ENCODE measurements around the gene FUT7.

Gene FUT7

GRCh38 chr9:137013571-137013940 lies 18.3 kb downstream of the FUT7 start:
- TF ChIP-seq ZNF514 (tag by site-specific recombination; IDR thresholded peaks at IDR 0.05) (no peak), ZNF518A (tag by site-specific recombination; conservative IDR thresholded peaks at IDR 0.05; ENCODE audit: low read depth) (no peak)
- Histone ChIP-seq H3K27ac (ENCODE audit: extremely low read depth, low read depth, low read length) (no peak overlapping the region), H3K9me3 (ENCODE audit: control insufficient read depth, insufficient read depth, low read depth, low read length) (no peaks in the 10 kb centered on the region), H3K36me3 (ENCODE audit: control insufficient read depth in 2 of 2, insufficient read depth in 1 of 2, low read length in 2 of 2) (peaks cover 0 to 58% of the 10 kb centered on the region in 2 experiments; a peak in 1 of 3 replicates), H3K4me3 (ENCODE audit: low read depth, low read length) (no peak overlapping the region), H3K4me1 (ENCODE audit: control insufficient read depth, insufficient read depth, low read length) (no peaks in the 10 kb centered on the region)
- ChIA-PET CTCF (no interaction called here), POLR2A (no interaction called here)

GRCh38 chr9:137012694-137013570 lies 19.0 kb downstream of the FUT7 start:
- ChIA-PET POLR2A (no interaction called here), CTCF (no interaction called here)
- Histone ChIP-seq H3K27ac (ENCODE audit: extremely low read depth, low read depth, low read length) (no peak overlapping the region), H3K9me3 (ENCODE audit: control insufficient read depth, insufficient read depth, low read depth, low read length) (no peaks in the 10 kb centered on the region), H3K36me3 (ENCODE audit: control insufficient read depth in 2 of 2, insufficient read depth in 1 of 2, low read length in 2 of 2) (peaks cover 0 to 57% of the 10 kb centered on the region in 2 experiments; a peak in 1 of 3 replicates), H3K4me1 (ENCODE audit: control insufficient read depth, insufficient read depth, low read length) (no peaks in the 10 kb centered on the region), H3K4me3 (ENCODE audit: low read depth, low read length) (no peak overlapping the region)
- no peak for TF ChIP-seq OVOL3 (tag by site-specific recombination; IDR thresholded peaks at IDR 0.05)
- TF ChIP-seq EGR2 (tag by site-specific recombination; IDR thresholded peaks at IDR 0.05; ENCODE audit: low read depth), result 0 out of 2 replicates have a peak, but pooled peaks have one; percentile 11
- peak; percentile 43; the same call in 1 of the 2 replicates for TF ChIP-seq HIC1 (tag by site-specific recombination; IDR thresholded peaks at IDR 0.05)

- peaks cover 0 to 48% of the 10 kb centered on the region in 2 experiments; a peak in 1 of 3 replicates for H3K36me3 ChIP-seq (ENCODE audit: control insufficient read depth in 2 of 2, insufficient read depth in 1 of 2, low read length in 2 of 2)
- no peak overlapping the region for H3K4me3 ChIP-seq (ENCODE audit: low read depth, low read length)
- ChIA-PET POLR2A (interaction anchor here (1.0 kb wide), 1 partner anchor 16 kb away, joined by 4 read pairs; the partner anchor contains the start of gene CLIC3), CTCF (no interaction called here)
- peak; percentile 52; the same call in 1 of the 2 replicates for TF ChIP-seq KLF1 (tag by site-specific recombination; IDR thresholded peaks at IDR 0.05)
- TF ChIP-seq ZNF112 (tag by site-specific recombination; IDR thresholded peaks at IDR 0.05), result no peak
- no peaks in the 10 kb centered on the region for H3K9me3 ChIP-seq (ENCODE audit: control insufficient read depth, insufficient read depth, low read depth, low read length)
- peaks cover 3% of the 10 kb centered on the region; the same call in 1 of the 2 replicates for H3K4me1 ChIP-seq (ENCODE audit: control insufficient read depth, insufficient read depth, low read length)
- H3K27ac ChIP-seq (ENCODE audit: extremely low read depth, low read depth, low read length), result no peak overlapping the region
Observed at GRCh38 chr9:137011907-137012675, 19.8 kb downstream of the FUT7 start.

All from HEK293 (cell line).